Natural killer cell (primary cell): ENCODE results near the gene CNTN6. TPM values are rescaled to one million over a fixed set of nuclear protein-coding genes. Genes with fewer than 3 reads are reported as not detected.

Experiments used
- ATAC-seq, 3 donors: fragments of 150-1000 bp in 2 of 3; fragments of 200-7000 bp in 1 of 3; cut with Tn5 transposase; 1 replicate in 1 of 3; 2 replicates in 2 of 3; pipeline ENCODE4 v1.10.0; 2021; ENCODE audit warnings: mild to moderate bottlenecking in 2 of 3, moderate library complexity in 2 of 3
- DNase-seq, 2 donors: peaks; one replicate each; pipeline versions ENCODE4 v3.0.0 to v3.0.0-alpha.2; 2013 to 2021; ENCODE audit warnings: mixed read lengths in 1 of 2
- H3K27ac ChIP-seq: one replicate; pipeline ENCODE4 v1.5.1; 2013; ENCODE audit warnings: mild to moderate bottlenecking, low read length
- H3K27me3 ChIP-seq: one replicate; pipeline ENCODE4 v1.6.1; 2013; ENCODE audit warnings: low read length; ENCODE audit not compliant: control insufficient read depth, insufficient read depth
- H3K36me3 ChIP-seq: one replicate; pipeline ENCODE4 v1.6.1; 2013; ENCODE audit warnings: low read length; ENCODE audit not compliant: control insufficient read depth, insufficient read depth
- H3K4me1 ChIP-seq: one replicate; pipeline ENCODE4 v1.6.1; 2013; ENCODE audit warnings: low read length; ENCODE audit not compliant: control insufficient read depth, insufficient read depth
- H3K4me3 ChIP-seq: one replicate; pipeline ENCODE4 v1.5.1; 2013; ENCODE audit warnings: low read length
- H3K9me3 ChIP-seq: one replicate; pipeline ENCODE4 v1.6.1; 2013; ENCODE audit warnings: low read length; ENCODE audit not compliant: control insufficient read depth, insufficient read depth
- H3K27ac Mint-ChIP-seq, 2 donors: one replicate each; pipeline ENCODE4 v1.8.0; 2022; ENCODE audit warnings: mild to moderate bottlenecking in 2 of 2, mixed read lengths in 2 of 2, moderate library complexity in 1 of 2
- H3K27me3 Mint-ChIP-seq, 2 donors: one replicate each; pipeline ENCODE4 v1.8.0; 2022; ENCODE audit warnings: low read depth in 2 of 2, mixed read lengths in 2 of 2
- H3K36me3 Mint-ChIP-seq: one replicate; pipeline ENCODE4 v1.8.0; 2022; ENCODE audit warnings: mixed read lengths
- H3K4me1 Mint-ChIP-seq, 2 donors: one replicate each; pipeline ENCODE4 v1.8.0; 2022; ENCODE audit warnings: mixed read lengths in 2 of 2
- H3K4me3 Mint-ChIP-seq: one replicate; pipeline ENCODE4 v1.8.0; 2022; ENCODE audit warnings: mild to moderate bottlenecking, moderate library complexity, mixed read lengths
- H3K9me3 Mint-ChIP-seq, 2 donors: one replicate each; pipeline ENCODE4 v1.8.0; 2022; ENCODE audit warnings: mixed read lengths in 2 of 2
- CTCF ChIP-seq: fragments of 200-600 bp; IDR thresholded peaks from one replicate; pipeline ENCODE4 v1.8.0; 2022; ENCODE audit warnings: antibody characterized with exemption
- WGBS: methylation state at CpG from one replicate; pipeline ENCODE4 v1.1.7; 2013; ENCODE audit warnings: missing lambda C conversion rate; ENCODE audit not compliant: insufficient coverage; 5-methylcytosine and 5-hydroxymethylcytosine counted together
- intact Hi-C: fragments of 100-400 bp; cut with micrococcal nuclease; formaldehyde crosslinking; loops from one replicate; pipeline ENCODE4 v1.14.2; 2022
- total RNA-seq, 4 donors: library from RNA; stranded (reverse); fragments of 120-200 nt in 1 of 4; gene quantifications; one replicate each; pipeline versions ENCODE4 v1.2.3 to v1.2.4, GENCODE V29; 2013 to 2022

The CNTN6 gene
- total RNA-seq, 3 donors from 2014 or later (not counting 1 experiment from before 2014, with no cell fraction given): not detected

GRCh38 chr3:1318296-1319005 is 225.6 kb downstream of the CNTN6 start:
- Histone ChIP-seq H3K4me1 (no peaks in the 10 kb centered on the region), H3K36me3 (no peaks in the 10 kb centered on the region), H3K4me3 (no peak overlapping the region), H3K9me3 (peaks cover 3% of the 10 kb centered on the region), H3K27ac (no peak overlapping the region), H3K27me3 (no peaks in the 10 kb centered on the region)
- Mint-ChIP-seq H3K27ac (no peak overlapping the region), H3K27me3 (no peaks in the 10 kb centered on the region), H3K4me1 (no peaks in the 10 kb centered on the region), H3K36me3 (no peaks in the 10 kb centered on the region), H3K4me3 (no peak overlapping the region), H3K9me3 (peaks cover 5 to 15% of the 10 kb centered on the region in 2 donors)
- DNase-seq: no peak
- WGBS: 61% methylated on average over 6 of the region's 6 CpGs
- intact Hi-C loops: no loop called here
- TF ChIP-seq CTCF: no peak
- ATAC-seq: no peak

DNA sequence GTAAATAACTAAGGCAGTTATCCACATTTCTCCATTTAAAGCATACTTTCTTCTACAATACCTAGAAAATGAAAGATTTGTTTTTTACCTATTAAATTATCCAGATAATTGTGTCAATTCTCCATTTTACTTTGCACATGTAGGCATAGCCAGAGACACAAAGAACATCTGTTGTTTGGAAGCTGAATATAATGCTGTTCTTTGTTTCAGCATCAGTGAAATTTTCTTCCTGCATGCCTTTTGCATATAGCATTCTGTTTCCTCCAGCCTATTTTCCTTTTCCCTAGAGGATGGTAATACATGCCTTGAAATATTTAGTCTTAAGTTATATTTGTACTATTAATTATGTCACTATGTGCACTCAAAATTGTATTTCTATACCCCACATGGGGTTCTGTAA is 233.7 kb downstream of the CNTN6 start:
- intact Hi-C loops: no loop called here
- H3K36me3 ChIP-seq: no peaks in the 10 kb centered on the region
- no peak for DNase-seq
- no peak overlapping the region for H3K4me3 ChIP-seq
- H3K4me1 Mint-ChIP-seq: no peaks in the 10 kb centered on the region
- no peaks in the 10 kb centered on the region for H3K4me1 ChIP-seq
- TF ChIP-seq CTCF: no peak
- H3K27me3 ChIP-seq: no peaks in the 10 kb centered on the region
- no peak for ATAC-seq
- H3K36me3 Mint-ChIP-seq: no peaks in the 10 kb centered on the region
- H3K9me3 ChIP-seq: no peaks in the 10 kb centered on the region
- peaks cover 9 to 21% of the 10 kb centered on the region in 2 donors for H3K9me3 Mint-ChIP-seq
- no peak overlapping the region for H3K27ac Mint-ChIP-seq
- H3K27me3 Mint-ChIP-seq: no peaks in the 10 kb centered on the region
- H3K4me3 Mint-ChIP-seq: no peak overlapping the region
- H3K27ac ChIP-seq: no peak overlapping the region

DNA sequence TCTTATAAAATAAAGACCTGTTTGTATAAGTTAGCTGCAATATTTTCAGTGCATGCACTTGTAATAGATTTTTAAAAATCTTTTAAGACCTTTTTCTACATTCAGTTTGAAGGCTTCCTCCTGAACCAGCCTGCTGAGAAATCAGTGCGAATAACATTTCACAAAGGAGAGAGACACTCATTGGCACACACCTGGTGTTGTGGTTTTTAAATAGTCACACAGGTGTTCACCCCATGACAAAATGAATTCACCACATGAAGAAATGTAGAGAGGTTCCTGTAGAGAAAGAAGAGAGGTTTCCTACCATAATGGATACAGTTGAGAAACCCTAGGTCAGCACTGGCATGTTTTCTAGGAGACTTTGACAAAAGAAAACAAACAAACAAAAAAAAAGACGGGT is 237.3 kb downstream of the CNTN6 start:
- H3K27me3 Mint-ChIP-seq: no peaks in the 10 kb centered on the region
- DNase-seq (no peak), ATAC-seq (no peak)
- no peak overlapping the region for H3K27ac Mint-ChIP-seq
- H3K4me3 ChIP-seq: no peak overlapping the region
- H3K36me3 ChIP-seq: no peaks in the 10 kb centered on the region
- H3K4me3 Mint-ChIP-seq: no peak overlapping the region
- WGBS: 43% methylated on average over 1 of the region's 2 CpGs
- H3K9me3 Mint-ChIP-seq: peaks cover 13 to 25% of the 10 kb centered on the region in 2 donors
- no peak overlapping the region for H3K27ac ChIP-seq
- H3K4me1 ChIP-seq: no peaks in the 10 kb centered on the region
- no peaks in the 10 kb centered on the region for H3K27me3 ChIP-seq
- intact Hi-C loops: no loop called here
- TF ChIP-seq CTCF: no peak
- H3K9me3 ChIP-seq: no peaks in the 10 kb centered on the region
- H3K4me1 Mint-ChIP-seq: no peaks in the 10 kb centered on the region
- no peaks in the 10 kb centered on the region for H3K36me3 Mint-ChIP-seq

DNA sequence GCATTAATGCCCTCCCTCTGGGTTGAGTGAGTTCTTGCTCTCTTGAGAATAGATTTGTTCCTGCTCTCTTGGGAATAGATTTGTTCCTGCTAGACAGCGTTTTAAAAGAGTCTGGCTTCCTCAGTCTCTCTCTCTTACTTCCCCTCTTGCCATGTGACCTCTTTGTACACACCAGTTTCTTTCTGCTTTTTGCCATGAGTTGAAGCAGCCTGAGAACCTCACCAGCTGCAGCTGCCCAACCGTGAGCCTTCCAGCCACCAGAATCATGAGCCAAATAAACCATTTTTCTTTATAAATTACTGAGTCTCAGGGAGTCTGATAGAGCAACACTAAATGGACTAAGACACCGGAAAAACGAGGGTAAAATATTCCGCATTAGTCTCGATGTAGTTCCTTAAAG is 253.6 kb downstream of the CNTN6 start:
- no peak for ATAC-seq

More for the DNA sequence above, 253.6 kb downstream of the CNTN6 start:
- Histone ChIP-seq H3K27ac (no peak overlapping the region), H3K27me3 (no peaks in the 10 kb centered on the region), H3K4me1 (no peaks in the 10 kb centered on the region), H3K9me3 (peaks cover 5% of the 10 kb centered on the region), H3K4me3 (no peak overlapping the region), H3K36me3 (no peaks in the 10 kb centered on the region)
- Mint-ChIP-seq H3K36me3 (no peaks in the 10 kb centered on the region), H3K27me3 (no peaks in the 10 kb centered on the region), H3K27ac (no peak overlapping the region), H3K4me1 (no peaks in the 10 kb centered on the region), H3K4me3 (no peak overlapping the region), H3K9me3 (peaks cover 8 to 13% of the 10 kb centered on the region in 2 donors)
- WGBS: 70% methylated on average over 6 of the region's 6 CpGs
- intact Hi-C loops: no loop called here
- no peak for DNase-seq
- no peak for TF ChIP-seq CTCF
